HG03159 (cell line): ENCODE measurements around the gene PTPRN2.
"Not testable (repeated sequence)": the region's sequence is repeated elsewhere in the genome, so short reads cannot be mapped to it uniquely, and the experiment has no call there.

Experiments used
- ATAC-seq: cut with Tn5 transposase; IDR thresholded peaks from one replicate; pipeline ENCODE4 v1.9.1; 2021; ENCODE audit warnings: mild to moderate bottlenecking, moderate library complexity; ENCODE audit not compliant: unreplicated experiment

PTPRN2 gene

DNA sequence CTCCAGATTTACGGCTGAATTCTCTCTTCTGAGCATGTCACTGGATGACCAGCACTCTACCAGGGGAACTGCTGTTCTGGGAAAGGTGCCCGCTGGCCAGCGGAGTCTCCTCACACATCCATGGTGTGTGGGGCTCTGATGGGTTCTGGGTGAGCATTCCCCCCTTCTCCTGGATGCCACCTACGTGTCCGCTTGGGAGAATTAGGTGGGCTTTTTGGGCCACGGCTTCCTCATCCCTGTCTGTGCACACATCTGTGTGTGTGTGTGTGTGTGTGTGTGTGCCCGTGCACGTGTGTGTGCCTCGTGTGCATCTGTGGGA lies 1087.8 kb downstream of the PTPRN2 start:
- ATAC-seq = no peak

DNA sequence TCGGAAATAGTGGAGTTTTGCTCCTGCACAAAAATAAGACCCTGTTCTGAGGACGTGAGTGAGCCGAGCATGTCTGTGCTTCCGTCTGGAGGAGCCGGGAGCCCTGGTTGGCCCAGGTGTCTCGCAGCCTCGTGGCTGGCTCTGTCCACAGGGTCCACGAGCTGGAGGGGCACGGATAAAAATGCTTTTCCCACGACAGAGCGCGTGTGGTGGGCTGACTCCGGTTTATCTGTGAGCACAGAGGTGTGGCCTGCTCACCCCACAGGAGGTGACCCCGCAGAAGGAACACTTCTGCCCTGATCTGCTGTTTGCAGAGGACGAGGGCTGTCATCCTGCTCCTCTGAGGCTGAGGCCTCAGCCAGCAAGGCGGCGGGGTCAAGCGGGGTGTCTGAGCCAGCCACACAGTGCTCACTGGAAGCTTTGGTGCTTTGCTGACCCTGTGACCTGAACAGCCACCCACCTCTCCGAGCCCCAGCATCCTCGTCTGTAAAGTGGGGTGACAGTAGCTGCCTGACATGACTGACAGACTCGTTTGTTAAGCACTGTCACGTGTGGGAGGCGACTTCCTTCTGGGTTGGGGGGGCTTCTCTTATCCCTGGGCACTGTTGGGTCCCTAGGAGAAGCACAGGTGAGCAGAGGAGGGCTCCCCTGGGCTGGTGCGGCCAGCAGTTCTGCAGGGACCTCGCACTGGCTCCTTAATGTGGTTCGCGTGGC lies 1088.3 kb downstream of the PTPRN2 start:
- no peak for ATAC-seq

- ATAC-seq = no peak
Measured at GRCh38 chr7:157498657-157499056, 1089.0 kb downstream of the PTPRN2 start.

DNA sequence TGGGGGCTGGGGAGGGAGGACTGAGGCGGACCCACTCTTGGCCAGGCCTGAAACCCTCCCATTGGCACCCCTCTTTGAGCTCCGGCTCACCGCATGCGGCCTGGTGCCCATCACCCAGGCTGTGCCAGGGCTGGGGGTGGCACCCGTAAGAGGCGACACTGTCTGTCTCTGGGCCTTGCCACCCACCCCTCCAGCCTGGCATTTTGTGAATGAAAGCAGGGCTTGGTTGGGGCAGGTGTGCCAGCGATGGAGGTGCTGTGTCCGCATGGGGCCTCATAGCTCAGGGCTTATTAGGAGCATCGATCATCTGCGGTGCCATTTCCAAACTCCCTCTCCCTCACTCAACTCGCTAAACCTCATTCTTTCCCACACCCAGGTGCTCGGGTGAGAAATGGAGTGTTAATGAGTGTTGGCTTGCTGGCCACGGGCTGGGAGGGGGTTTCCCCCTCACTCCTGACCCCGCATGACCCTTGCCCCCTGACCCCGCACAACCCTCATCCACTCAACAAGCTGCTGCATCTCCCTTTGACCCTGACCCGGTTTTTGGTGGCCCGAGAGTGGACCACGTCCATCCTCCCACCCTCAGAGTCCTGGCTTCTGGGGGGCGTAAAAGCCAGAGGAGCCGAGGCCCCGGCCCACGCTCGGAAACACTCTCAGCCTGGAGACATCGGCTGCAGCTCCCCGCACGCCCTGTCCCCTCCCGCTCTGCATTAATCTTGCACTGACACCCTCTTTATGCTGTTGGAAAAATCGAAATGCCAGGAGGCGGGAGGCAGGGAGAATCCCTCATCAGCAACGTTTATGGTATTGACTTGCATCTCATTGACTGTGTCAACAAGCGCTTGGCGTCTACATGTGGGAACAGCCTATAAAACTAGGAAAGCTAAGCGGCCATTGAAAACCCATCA lies 1089.6 kb downstream of the PTPRN2 start:
- ATAC-seq = no peak

DNA sequence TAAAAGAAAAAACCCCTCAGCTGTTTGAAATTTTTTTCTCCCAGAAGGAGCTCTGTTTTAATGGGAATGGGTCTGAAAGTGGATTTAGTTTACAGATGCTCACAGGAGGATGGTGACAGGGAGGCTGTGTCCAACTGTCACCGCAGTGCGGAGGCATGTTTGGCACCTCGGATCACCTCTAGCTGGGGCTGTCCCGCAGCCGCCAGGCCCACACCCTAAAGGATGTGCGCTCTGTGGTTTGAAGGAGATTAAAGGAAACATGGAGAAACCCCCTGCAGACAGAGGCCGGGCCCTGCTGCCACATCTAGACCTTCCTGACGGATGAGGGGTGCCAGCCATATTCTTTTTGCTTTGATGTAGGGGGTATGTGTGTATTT lies 1090.3 kb downstream of the PTPRN2 start:
- ATAC-seq = no peak

DNA sequence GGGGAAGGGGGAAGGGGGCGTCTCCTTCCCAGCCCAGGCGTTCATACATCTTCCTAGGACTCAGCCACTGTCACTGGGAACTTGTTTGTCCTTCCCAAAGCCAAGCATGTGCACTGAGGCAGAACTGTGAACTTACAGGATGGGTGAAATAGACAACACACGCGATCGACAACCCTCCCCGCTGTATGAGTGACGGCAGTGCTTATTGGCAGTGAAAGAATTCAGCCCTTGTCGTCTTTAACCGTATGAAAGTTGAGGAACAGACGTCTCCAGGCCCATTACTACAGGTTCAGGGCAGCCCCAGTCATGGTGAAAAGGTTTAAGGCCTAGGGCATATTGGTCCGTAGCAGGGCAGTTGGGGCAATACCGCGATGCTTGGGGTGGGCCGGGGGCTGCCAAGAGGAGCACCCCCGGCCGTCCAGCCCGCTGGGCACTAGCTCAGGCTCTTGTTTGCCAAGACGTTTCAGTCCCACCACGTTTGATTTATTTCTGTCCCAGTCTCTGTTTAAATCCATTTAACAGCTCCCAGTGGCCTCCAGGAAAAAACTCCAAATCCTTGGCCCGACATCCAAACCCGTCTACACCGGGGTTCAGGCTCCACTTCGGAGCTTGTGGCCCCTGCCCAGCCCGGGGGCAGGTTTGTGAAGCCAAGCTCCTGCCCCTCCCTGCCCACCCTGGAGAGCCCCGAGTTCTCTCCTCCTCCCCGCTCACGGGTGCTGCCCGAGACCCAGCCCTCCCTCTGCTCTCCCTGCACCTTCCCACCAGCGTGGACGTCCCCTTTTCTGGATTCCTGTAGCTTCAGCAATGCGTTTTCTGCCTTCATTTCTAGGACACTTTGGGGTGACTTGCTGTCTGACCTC lies 1091.0 kb downstream of the PTPRN2 start:
- ATAC-seq = no peak

DNA sequence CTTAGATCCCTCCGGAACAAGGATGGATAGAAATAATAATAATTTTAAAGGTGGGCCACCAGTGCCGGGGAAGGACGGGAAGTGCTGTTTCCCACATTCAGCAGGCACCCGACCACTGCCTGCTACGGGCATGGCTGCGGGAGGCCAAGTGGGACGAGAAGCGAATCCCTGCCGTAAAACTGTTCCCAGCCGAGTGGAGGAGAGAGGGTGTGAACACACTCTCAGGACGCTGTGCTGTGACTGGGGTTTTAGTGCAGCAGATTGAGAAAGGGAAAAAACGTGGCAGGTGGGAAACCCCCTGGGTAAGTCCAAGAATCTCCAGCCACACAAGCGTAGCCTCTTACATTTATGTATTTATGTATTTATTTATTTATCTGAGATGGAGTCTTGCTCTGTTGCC lies 1092.0 kb downstream of the PTPRN2 start:
- ATAC-seq = no peak

DNA sequence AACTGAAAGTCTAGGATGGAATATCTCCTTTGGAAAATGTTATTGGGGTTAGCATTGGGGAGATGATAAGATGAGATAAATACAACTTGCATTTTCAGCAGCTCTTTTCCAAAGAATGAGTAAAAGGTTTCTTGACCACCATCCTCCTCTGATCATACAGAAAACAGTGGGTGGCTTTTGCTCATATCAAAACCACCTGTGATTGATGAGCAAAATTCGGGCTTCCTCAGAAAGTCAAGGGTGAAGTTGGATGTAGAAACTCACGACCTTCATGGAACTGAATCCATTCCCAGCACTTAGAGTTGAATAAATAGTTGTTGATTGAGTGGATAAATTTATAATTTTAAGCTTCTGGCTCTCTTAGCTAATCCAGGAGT lies 1092.5 kb downstream of the PTPRN2 start:
- no peak for ATAC-seq

DNA sequence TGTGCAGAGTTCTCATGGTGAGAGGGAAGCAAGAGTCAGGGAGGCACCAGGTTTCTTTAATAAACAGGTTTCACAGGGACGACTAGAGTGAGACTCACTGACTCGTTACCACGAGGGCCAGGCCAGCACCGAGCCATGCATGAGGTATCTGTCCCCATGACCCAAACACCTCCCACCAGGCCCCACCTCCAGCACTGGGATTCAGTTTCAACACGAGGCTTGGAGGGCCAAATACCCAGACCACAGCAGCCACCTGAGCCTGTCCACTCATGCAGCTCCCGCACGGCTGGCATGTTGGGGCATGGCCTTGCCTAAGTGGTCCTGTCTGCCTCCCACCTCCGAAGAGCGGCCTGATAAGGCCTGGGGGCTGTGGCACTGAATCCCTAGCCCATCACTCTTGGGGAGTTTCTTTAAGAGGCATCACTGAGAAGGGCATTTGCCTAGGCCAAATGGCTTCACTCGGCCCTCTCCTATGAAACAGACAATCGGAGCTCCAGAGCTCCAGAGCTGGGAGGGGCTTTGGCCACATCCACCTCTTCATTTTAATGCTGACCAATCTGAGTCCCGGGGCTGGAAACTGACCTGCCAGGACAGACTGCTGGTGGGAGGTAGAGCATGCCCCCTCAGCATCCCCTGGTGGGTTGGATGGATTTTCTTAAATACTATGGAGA lies 1093.0 kb downstream of the PTPRN2 start:
- no peak for ATAC-seq

GRCh38 chr7:157493776-157494175 lies 1093.8 kb downstream of the PTPRN2 start:
- ATAC-seq = no peak

DNA sequence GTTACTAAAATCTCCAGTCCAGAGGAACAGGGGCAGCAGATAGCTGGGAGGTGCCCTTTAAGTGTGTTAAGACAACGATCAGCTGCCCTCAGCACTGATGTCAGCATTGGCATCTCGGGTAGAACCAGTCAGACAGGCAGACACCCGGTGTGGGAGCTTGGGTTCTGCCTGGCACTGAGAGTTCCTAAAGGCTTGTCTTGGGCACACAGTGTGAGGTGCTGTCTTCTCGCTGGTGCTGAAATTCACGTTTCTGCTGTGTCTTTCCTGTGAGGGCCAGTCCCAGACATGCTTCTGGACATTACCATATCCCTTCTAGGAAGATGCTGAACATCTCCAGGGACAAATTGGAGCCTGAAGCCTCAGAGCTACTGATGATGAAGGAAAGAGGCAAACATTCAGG lies 1094.6 kb downstream of the PTPRN2 start:
- ATAC-seq = no peak

DNA sequence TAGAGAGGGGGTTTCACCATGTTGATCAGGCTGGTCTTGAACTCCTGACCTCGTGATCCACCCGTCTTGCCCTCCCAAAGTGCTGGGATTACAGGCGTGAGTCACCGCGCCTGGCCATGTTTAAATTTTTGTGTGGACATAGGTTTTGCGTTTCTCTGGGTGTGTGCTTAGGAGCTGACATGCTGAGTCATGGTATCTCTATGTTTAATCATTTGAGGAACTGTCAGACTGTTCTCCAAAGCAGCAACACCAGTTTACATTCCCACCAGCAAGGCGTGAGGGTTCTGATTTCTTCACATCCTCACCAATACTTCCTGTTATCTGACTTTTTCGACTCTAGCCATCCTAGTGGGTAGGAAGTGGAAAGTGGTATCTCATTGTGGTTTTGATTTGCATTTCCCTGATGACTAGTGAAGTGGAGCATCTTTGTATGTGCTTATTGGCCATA lies 1097.1 kb downstream of the PTPRN2 start:
- ATAC-seq = peak; percentile 55

DNA sequence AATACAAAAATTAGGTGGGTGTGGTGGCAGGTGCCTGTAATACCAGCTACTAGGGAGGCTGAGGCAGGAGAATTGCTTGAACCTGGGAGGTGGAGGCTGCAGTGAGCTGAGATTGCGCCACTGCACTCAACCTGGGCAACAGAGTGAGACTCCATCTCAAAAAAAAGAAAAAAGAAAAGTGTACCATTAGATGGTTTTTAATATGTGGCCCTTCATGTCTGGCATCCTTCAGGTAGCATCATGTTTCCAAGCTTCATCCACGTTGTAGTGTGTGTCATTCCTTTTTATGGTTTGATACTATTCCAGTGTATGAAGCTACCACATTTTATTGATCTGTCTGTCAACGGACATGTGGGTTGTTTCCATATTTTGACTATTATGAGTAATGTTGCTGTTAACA lies 1097.8 kb downstream of the PTPRN2 start:
- not testable (repeated sequence) for ATAC-seq
